Naive thymus-derived CD4-positive, alpha-beta T cell (primary cell): ENCODE measurements around the gene GPI. TPM values are rescaled to one million over a fixed set of nuclear protein-coding genes. Genes with fewer than 3 reads are reported as not detected.

Experiments used
- ATAC-seq: fragments of 150-1000 bp; cut with Tn5 transposase; 2 replicates; pipeline ENCODE4 v1.10.0; 2021; ENCODE audit warnings: mild to moderate bottlenecking, moderate library complexity
- CTCF ChIA-PET: fragments of 350-600 bp; sonication (Branson Sonifier 250); formaldehyde crosslinking; loops from one replicate; lab custom pipeline; 2021; ENCODE audit warnings: antibody characterized with exemption; lab: Charles Lee
- POLR2A ChIA-PET: fragments of 350-600 bp; sonication (Branson Sonifier 250); formaldehyde crosslinking; loops from one replicate; lab custom pipeline; 2021; ENCODE audit warnings: antibody characterized with exemption, inconsistent platforms; lab: Charles Lee
- DNase-seq, 9 donors: peaks; one replicate each; pipeline versions ENCODE4 v3.0.0 to v3.0.0-alpha.2; 2020 to 2022; ENCODE audit warnings: mixed read lengths in 1 of 9
- H3K27ac ChIP-seq: one replicate; pipeline ENCODE4 v1.7.0; 2013; ENCODE audit warnings: mild to moderate bottlenecking, low read depth, low read length, moderate library complexity
- H3K27me3 ChIP-seq, 2 donors: one replicate each; pipeline ENCODE4 v1.7.0; 2013; ENCODE audit warnings: low read length in 2 of 2, mild to moderate bottlenecking in 2 of 2, moderate library complexity in 2 of 2; ENCODE audit not compliant: control insufficient read depth in 2 of 2, insufficient read depth in 2 of 2
- H3K36me3 ChIP-seq, 3 experiments: 1 replicate in 2 of 3; 2 replicates in 1 of 3; pipeline ENCODE4 v1.7.0; 2013; ENCODE audit warnings: low read length in 3 of 3, mild to moderate bottlenecking in 3 of 3, moderate library complexity in 1 of 3; ENCODE audit not compliant: insufficient read depth in 3 of 3, control insufficient read depth in 2 of 3
- H3K4me1 ChIP-seq, 2 donors: one replicate each; pipeline ENCODE4 v1.7.0; 2013; ENCODE audit warnings: low read length in 2 of 2, mild to moderate bottlenecking in 2 of 2, moderate library complexity in 1 of 2; ENCODE audit not compliant: control insufficient read depth in 2 of 2, insufficient read depth in 2 of 2
- H3K4me3 ChIP-seq: 2 replicates; pipeline ENCODE4 v1.7.0; 2013; ENCODE audit warnings: mild to moderate bottlenecking, low read length
- H3K9me3 ChIP-seq, 3 experiments: 1 replicate in 2 of 3; 2 replicates in 1 of 3; pipeline ENCODE4 v1.7.0; 2013; ENCODE audit warnings: low read length in 3 of 3; ENCODE audit not compliant: control insufficient read depth in 2 of 3
- H3K27ac Mint-ChIP-seq, 9 donors: one replicate each; pipeline ENCODE4 v1.8.0; 2020 to 2022; ENCODE audit warnings: mixed read lengths in 9 of 9, mild to moderate bottlenecking in 8 of 9, moderate library complexity in 5 of 9, inconsistent platforms in 2 of 9
- H3K27me3 Mint-ChIP-seq, 5 donors: one replicate each; pipeline ENCODE4 v1.8.0; 2021 to 2022; ENCODE audit warnings: mixed read lengths in 5 of 5, mild to moderate bottlenecking in 1 of 5
- H3K36me3 Mint-ChIP-seq, 5 donors: one replicate each; pipeline ENCODE4 v1.8.0; 2020 to 2022; ENCODE audit warnings: mixed read lengths in 5 of 5, mild to moderate bottlenecking in 3 of 5, inconsistent platforms in 1 of 5
- H3K4me1 Mint-ChIP-seq, 7 donors: one replicate each; pipeline ENCODE4 v1.8.0; 2020 to 2022; ENCODE audit warnings: mixed read lengths in 7 of 7, mild to moderate bottlenecking in 3 of 7, inconsistent platforms in 1 of 7
- H3K4me3 Mint-ChIP-seq, 10 donors: one replicate each; pipeline ENCODE4 v1.8.0; 2020 to 2022; ENCODE audit warnings: mild to moderate bottlenecking in 10 of 10, mixed read lengths in 10 of 10, moderate library complexity in 6 of 10, inconsistent platforms in 2 of 10
- H3K9me3 Mint-ChIP-seq, 11 donors: one replicate each; pipeline ENCODE4 v1.8.0; 2020 to 2022; ENCODE audit warnings: mixed read lengths in 11 of 11, mild to moderate bottlenecking in 4 of 11, inconsistent platforms in 1 of 11, moderate library complexity in 1 of 11
- intact Hi-C, 2 donors: fragments of 100-400 bp; cut with micrococcal nuclease; formaldehyde crosslinking; loops; one replicate each; pipeline ENCODE4 v1.15.1; 2023
- polyA plus RNA-seq, 2 donors: library from polyadenylated mRNA; unstranded; fragments of 300-500 nt; fragmentation: Illumina TruSeq; gene quantifications; one replicate each; pipeline ENCODE4 v1.2.3, GENCODE V29; 2021
- total RNA-seq, 6 experiments: library from RNA in 5 of 6; stranded (reverse) in 5 of 6; gene quantifications; 1 replicate in 5 of 6; 2 replicates in 1 of 6; pipeline ENCODE4 v1.2.3 and lab custom pipeline; 2021 to 2026

GPI gene
- total and polyA plus RNA-seq, 7 experiments from 2014 or later, result 96.5 to 750 (median 116) TPM

DNA sequence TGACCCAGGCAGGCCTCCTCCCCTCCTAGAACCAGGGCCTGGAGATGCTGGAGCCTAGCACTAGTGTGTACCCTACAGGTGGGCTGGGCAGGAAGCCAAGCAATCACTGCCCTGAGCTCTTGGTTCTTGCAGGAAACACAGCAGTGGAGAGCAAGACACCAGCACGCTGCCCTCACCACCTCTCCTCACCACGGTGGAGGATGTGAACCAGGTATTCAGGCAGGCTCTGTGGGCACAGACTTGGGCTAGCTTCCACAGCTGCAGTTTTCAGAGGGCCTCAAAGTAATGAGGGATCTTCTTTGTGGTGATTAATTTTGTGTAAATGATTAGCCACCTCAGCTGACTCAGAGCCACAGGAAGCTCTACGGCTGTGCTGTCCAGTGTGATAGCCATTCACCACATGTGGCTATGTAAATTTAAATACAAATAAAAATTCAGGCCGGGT lies 13.6 kb upstream of the GPI start:
- no peaks in the 10 kb centered on the region for H3K27me3 Mint-ChIP-seq
- H3K36me3 Mint-ChIP-seq, result peaks cover 0 to 17% (median 5%) of the 10 kb centered on the region in 5 donors
- H3K27me3 ChIP-seq, result no peaks in the 10 kb centered on the region
- intact Hi-C loops, result loop anchor here (2.0 to 5.0 kb wide), 4 partner anchors 13 to 1174 kb away; partner anchors contain the start of genes GPI (in 1 of the 2) and LSM14A (in 1 of the 2)
- H3K36me3 ChIP-seq, result peaks cover 0 to 44% (median 0%) of the 10 kb centered on the region in 3 experiments
- peak overlapping the region in 8 of 9 donors; percentile 76 to 91 (median 86) for H3K27ac Mint-ChIP-seq
- peaks cover 13 to 41% (median 26%) of the 10 kb centered on the region in 7 donors for H3K4me1 Mint-ChIP-seq
- H3K4me1 ChIP-seq, result peaks cover 18 to 25% of the 10 kb centered on the region in 2 donors
- DNase-seq (peak in 1 of 9 donors; percentile 16), ATAC-seq (no peak)
- peak overlapping the region in 7 of 10 donors; percentile 12 to 75 (median 45) for H3K4me3 Mint-ChIP-seq
- peak overlapping the region; percentile 43 for H3K27ac ChIP-seq
- H3K4me3 ChIP-seq, result no peak overlapping the region
- H3K9me3 Mint-ChIP-seq, result no peaks in the 10 kb centered on the region
- no peaks in the 10 kb centered on the region for H3K9me3 ChIP-seq
- ChIA-PET POLR2A (interaction anchor here (0.7 to 2.7 kb wide), 5 partner anchors 8 to 180 kb away, joined by 3 to 12 read pairs (median 4); partner anchors contain the start of genes GPI and LSM14A), CTCF (no interaction called here)

GRCh38 chr19:34353546-34353945 lies 11.4 kb upstream of the GPI start:
- ChIA-PET CTCF (interaction anchor here (0.7 kb wide), 1 partner anchor 23 kb away, joined by 3 read pairs; no protein-coding TSS in a partner anchor), POLR2A (interaction anchor here (0.6 to 1.3 kb wide), 4 partner anchors 11 to 83 kb away, joined by 3 to 4 read pairs (median 3); partner anchors contain the start of gene GPI)
- H3K4me1 ChIP-seq, result peaks cover 22 to 29% of the 10 kb centered on the region in 2 donors
- no peak overlapping the region for H3K27ac ChIP-seq
- H3K4me3 ChIP-seq, result no peak overlapping the region
- no peaks in the 10 kb centered on the region for H3K27me3 Mint-ChIP-seq
- peaks cover 0 to 26% (median 5%) of the 10 kb centered on the region in 5 donors for H3K36me3 Mint-ChIP-seq
- no peaks in the 10 kb centered on the region for H3K27me3 ChIP-seq
- no peak overlapping the region for H3K4me3 Mint-ChIP-seq
- H3K9me3 ChIP-seq, result no peaks in the 10 kb centered on the region
- ATAC-seq, result no peak
- H3K4me1 Mint-ChIP-seq, result peaks cover 20 to 51% (median 37%) of the 10 kb centered on the region in 7 donors
- no peak overlapping the region for H3K27ac Mint-ChIP-seq
- no peaks in the 10 kb centered on the region for H3K9me3 Mint-ChIP-seq
- intact Hi-C loops, result loop anchor here in 1 of 2 donors (5.0 kb wide), 1 partner anchor 1176 kb away; no protein-coding TSS in a partner anchor
- peaks cover 0 to 36% (median 0%) of the 10 kb centered on the region in 3 experiments for H3K36me3 ChIP-seq
- no peak for DNase-seq

- H3K4me1 Mint-ChIP-seq, result peaks cover 20 to 51% (median 37%) of the 10 kb centered on the region in 7 donors
- intact Hi-C loops, result no loop called here
- POLR2A ChIA-PET, result no interaction called here
These were observed 9.8 kb upstream of the GPI start for GRCh38 chr19:34355201-34355600.

DNA sequence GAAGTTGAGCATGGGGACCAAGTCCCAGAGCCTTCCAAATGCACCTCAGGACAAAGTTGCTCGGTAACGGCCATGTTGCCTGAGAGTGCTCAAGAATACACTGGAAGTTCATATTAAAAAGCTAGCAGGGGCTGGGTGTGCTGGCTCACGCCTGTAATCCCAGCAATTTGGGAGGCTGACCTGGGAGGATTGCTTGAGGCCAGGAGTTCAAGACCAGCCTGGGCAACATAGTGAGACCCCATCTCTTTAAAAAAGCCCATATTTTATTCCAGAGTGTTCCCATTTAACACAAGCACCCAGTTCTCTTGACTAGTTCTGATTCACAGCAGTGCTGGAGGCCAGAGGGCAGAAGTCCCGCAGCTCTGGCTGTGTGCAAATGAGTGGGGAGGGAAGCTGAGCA lies 8.1 kb upstream of the GPI start:
- ATAC-seq (no peak), DNase-seq (no peak)
- no peak overlapping the region for H3K27ac ChIP-seq
- Mint-ChIP-seq H3K4me3 (no peak overlapping the region), H3K27me3 (no peaks in the 10 kb centered on the region), H3K9me3 (peaks cover 0 to 5% (median 0%) of the 10 kb centered on the region in 11 donors), H3K36me3 (peaks cover 0 to 19% (median 5%) of the 10 kb centered on the region in 5 donors), H3K27ac (peak overlapping the region in 4 of 9 donors; percentile 31 to 62 (median 35)), H3K4me1 (peaks cover 15 to 44% (median 31%) of the 10 kb centered on the region in 7 donors)
- no peak overlapping the region for H3K4me3 ChIP-seq
- no peaks in the 10 kb centered on the region for H3K9me3 ChIP-seq
- CTCF ChIA-PET, result interaction anchor here (0.7 to 0.8 kb wide), 2 partner anchors 11 to 112 kb away, joined by 3 read pairs; no protein-coding TSS in a partner anchor
- H3K36me3 ChIP-seq, result peaks cover 0 to 23% (median 0%) of the 10 kb centered on the region in 3 experiments
- POLR2A ChIA-PET, result no interaction called here
- intact Hi-C loops, result no loop called here
- no peaks in the 10 kb centered on the region for H3K27me3 ChIP-seq
- peaks cover 11 to 17% of the 10 kb centered on the region in 2 donors for H3K4me1 ChIP-seq

More at GRCh38 chr19:34355201-34355600, 9.8 kb upstream of the GPI start:
- Histone ChIP-seq H3K4me1 (peaks cover 18 to 28% of the 10 kb centered on the region in 2 donors), H3K27me3 (no peaks in the 10 kb centered on the region), H3K4me3 (no peak overlapping the region), H3K9me3 (no peaks in the 10 kb centered on the region), H3K36me3 (peaks cover 0 to 30% (median 0%) of the 10 kb centered on the region in 3 experiments), H3K27ac (no peak overlapping the region)
- H3K36me3 Mint-ChIP-seq, result peaks cover 0 to 21% (median 5%) of the 10 kb centered on the region in 5 donors
- ATAC-seq (no peak), DNase-seq (no peak)
- no peak overlapping the region for H3K4me3 Mint-ChIP-seq
- H3K9me3 Mint-ChIP-seq, result peaks cover 0 to 5% (median 0%) of the 10 kb centered on the region in 11 donors
- no peaks in the 10 kb centered on the region for H3K27me3 Mint-ChIP-seq
- H3K27ac Mint-ChIP-seq, result peak overlapping the region in 3 of 9 donors; percentile 36 to 62 (median 51)
- CTCF ChIA-PET, result interaction anchor here (0.6 kb wide), 1 partner anchor 9 kb away, joined by 3 read pairs; no protein-coding TSS in a partner anchor

- Mint-ChIP-seq H3K9me3 (peaks cover 0 to 5% (median 0%) of the 10 kb centered on the region in 11 donors), H3K4me1 (peaks cover 15 to 48% (median 26%) of the 10 kb centered on the region in 7 donors), H3K27ac (peak overlapping the region in 8 of 9 donors; percentile 20 to 94 (median 82)), H3K36me3 (peaks cover 0 to 19% (median 5%) of the 10 kb centered on the region in 5 donors), H3K4me3 (peak overlapping the region in 7 of 10 donors; percentile 11 to 57 (median 50)), H3K27me3 (no peaks in the 10 kb centered on the region)
- DNase-seq (no peak), ATAC-seq (no peak)
- CTCF ChIA-PET, result interaction anchor here (0.7 kb wide), 1 partner anchor 11 kb away, joined by 3 read pairs; no protein-coding TSS in a partner anchor
- Histone ChIP-seq H3K27me3 (no peaks in the 10 kb centered on the region), H3K4me3 (no peak overlapping the region), H3K4me1 (peaks cover 11 to 13% of the 10 kb centered on the region in 2 donors), H3K36me3 (peaks cover 0 to 20% (median 0%) of the 10 kb centered on the region in 3 experiments), H3K9me3 (no peaks in the 10 kb centered on the region), H3K27ac (no peak overlapping the region)
- POLR2A ChIA-PET, result no interaction called here
- intact Hi-C loops, result no loop called here
These were observed 7.6 kb upstream of the GPI start for GRCh38 chr19:34357431-34357830.

DNA sequence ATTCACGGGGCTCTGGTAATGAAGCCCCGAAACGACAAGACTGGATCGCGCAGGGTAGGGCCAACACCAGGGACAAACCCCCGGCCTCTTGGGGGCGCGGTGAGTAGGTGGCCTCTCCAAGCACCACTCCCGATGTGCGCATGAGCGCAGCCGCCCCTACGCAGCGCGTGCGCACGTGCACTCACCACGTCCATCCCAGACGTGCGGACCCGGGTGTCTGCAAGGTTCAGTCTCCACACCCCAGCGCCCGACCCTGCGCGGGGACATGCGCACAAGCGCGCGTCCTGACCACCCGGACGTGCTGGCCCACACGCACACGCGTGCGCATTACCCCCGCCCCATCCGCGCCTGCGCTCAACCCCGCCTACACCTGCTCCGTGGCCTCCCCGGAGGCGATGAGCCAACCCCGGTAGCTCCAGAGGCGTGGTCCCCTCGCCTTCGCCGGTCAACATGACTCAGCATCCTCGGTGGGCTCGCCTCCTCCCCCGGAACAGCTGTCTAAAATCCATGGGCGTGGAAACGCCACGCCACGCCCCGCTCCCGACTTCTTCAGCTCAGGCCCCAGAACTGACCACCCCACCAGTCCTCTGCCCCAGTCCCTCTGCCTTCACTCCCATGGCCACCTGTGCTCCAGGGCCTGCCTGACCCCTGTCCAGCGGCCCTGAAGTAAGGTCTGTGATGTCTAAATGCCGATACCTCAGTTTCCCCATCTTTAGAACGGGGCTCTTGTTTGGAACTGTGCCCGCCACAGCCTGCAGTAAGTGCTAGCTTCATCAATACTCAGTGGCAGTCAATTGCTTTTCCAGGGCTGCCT lies 5.6 kb upstream of the GPI start:
- DNase-seq (peak; percentile 77 to 99 (median 89)), ATAC-seq (peak; percentile 95)
- H3K4me3 ChIP-seq, result peak overlapping the region; percentile 55
- peak overlapping the region; percentile 66 for H3K27ac ChIP-seq
- H3K27ac Mint-ChIP-seq, result peak overlapping the region; percentile 87 to 95 (median 94)
- CTCF ChIA-PET, result interaction anchor here (0.7 to 1.1 kb wide), 4 partner anchors 10 to 89 kb away, joined by 3 to 5 read pairs (median 3); no protein-coding TSS in a partner anchor
- POLR2A ChIA-PET, result interaction anchor here (0.6 to 1.9 kb wide), 9 partner anchors 8 to 1685 kb away, joined by 3 to 5 read pairs (median 4); partner anchors contain the start of gene UBA2
- H3K4me3 Mint-ChIP-seq, result peak overlapping the region; percentile 80 to 93 (median 90)
- peaks cover 0 to 5% (median 0%) of the 10 kb centered on the region in 11 donors for H3K9me3 Mint-ChIP-seq
- H3K36me3 ChIP-seq, result peaks cover 0 to 7% (median 0%) of the 10 kb centered on the region in 3 experiments
- intact Hi-C loops, result loop anchor here (1.0 to 2.0 kb wide), 6 partner anchors 9 to 1183 kb away; partner anchors contain the start of genes UBA2 (in 2 of the 2), LSM14A (in 1 of the 2) and PDCD2L (in 1 of the 2)
- H3K27me3 ChIP-seq, result no peaks in the 10 kb centered on the region
- no peaks in the 10 kb centered on the region for H3K27me3 Mint-ChIP-seq
- H3K9me3 ChIP-seq, result no peaks in the 10 kb centered on the region
- H3K4me1 Mint-ChIP-seq, result peaks cover 18 to 62% (median 27%) of the 10 kb centered on the region in 7 donors
- H3K4me1 ChIP-seq, result peaks cover 11 to 15% of the 10 kb centered on the region in 2 donors
- peaks cover 0 to 17% (median 5%) of the 10 kb centered on the region in 5 donors for H3K36me3 Mint-ChIP-seq
